ENCODE data around the gene FSTL4. TPM values are rescaled to one million over a fixed set of nuclear protein-coding genes. Genes with fewer than 3 reads are reported as not detected.

FSTL4 gene
- total RNA-seq, 1 experiment from 2014 or later: not detected

GRCh38 chr5:133546500-133546899 lies 65.8 kb downstream of the FSTL4 start:
- no TSS peak for BruUV-seq (replicated peaks)
- intact Hi-C loops (cut with micrococcal nuclease; ENCODE audit: unreplicated experiment): loop anchor here (2.0 kb wide), 1 partner anchor 74 kb away; no protein-coding TSS in a partner anchor
- no peak overlapping the region for H3K4me3 ChIP-seq

GRCh38 chr5:133544346-133544745 lies 68.0 kb downstream of the FSTL4 start:
- intact Hi-C loops (cut with micrococcal nuclease; ENCODE audit: unreplicated experiment): no loop called here
- DNase-seq: no peak

More at GRCh38 chr5:133546500-133546899, 65.8 kb downstream of the FSTL4 start:
- TF ChIP-seq, protein P1, sequence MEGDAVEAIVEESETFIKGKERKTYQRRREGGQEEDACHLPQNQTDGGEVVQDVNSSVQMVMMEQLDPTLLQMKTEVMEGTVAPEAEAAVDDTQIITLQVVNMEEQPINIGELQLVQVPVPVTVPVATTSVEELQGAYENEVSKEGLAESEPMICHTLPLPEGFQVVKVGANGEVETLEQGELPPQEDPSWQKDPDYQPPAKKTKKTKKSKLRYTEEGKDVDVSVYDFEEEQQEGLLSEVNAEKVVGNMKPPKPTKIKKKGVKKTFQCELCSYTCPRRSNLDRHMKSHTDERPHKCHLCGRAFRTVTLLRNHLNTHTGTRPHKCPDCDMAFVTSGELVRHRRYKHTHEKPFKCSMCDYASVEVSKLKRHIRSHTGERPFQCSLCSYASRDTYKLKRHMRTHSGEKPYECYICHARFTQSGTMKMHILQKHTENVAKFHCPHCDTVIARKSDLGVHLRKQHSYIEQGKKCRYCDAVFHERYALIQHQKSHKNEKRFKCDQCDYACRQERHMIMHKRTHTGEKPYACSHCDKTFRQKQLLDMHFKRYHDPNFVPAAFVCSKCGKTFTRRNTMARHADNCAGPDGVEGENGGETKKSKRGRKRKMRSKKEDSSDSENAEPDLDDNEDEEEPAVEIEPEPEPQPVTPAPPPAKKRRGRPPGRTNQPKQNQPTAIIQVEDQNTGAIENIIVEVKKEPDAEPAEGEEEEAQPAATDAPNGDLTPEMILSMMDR (conservative IDR thresholded peaks at IDR 0.05): no peak
- TF ChIP-seq EZH2 (IDR thresholded peaks at IDR 0.05; ENCODE audit: low read depth): no peak
- Histone ChIP-seq H3F3A (ENCODE audit: insufficient read depth, low read depth) (no peaks in the 10 kb centered on the region; the same call in 1 of the 2 replicates), H3K9me2 (ENCODE audit: insufficient read depth) (0 out of 2 replicates have a peak, but pooled peaks cover 7% of the 10 kb centered on the region), H4K20me1 (ENCODE audit: insufficient read depth) (no peaks in the 10 kb centered on the region), H2AFZ (no peak overlapping the region), H3K79me2 (ENCODE audit: low read depth) (no peaks in the 10 kb centered on the region), H3K36me3 (ENCODE audit: low read depth) (no peaks in the 10 kb centered on the region), H3K9me3 (ENCODE audit: insufficient read depth, low read depth) (no peaks in the 10 kb centered on the region), H3K27ac (no peak overlapping the region), H3K27me3 (ENCODE audit: insufficient read depth, low read depth) (no peaks in the 10 kb centered on the region), H3K4me1 (replicated peaks; ENCODE audit: insufficient read depth) (no peaks in the 10 kb centered on the region), H3K4me2 (no peak overlapping the region)
- DNase-seq: no peak
- ChIA-PET POLR2A (ENCODE audit: unreplicated experiment) (no interaction called here), CTCF (no interaction called here)

GRCh38 chr5:133539818-133540217 lies 72.5 kb downstream of the FSTL4 start:
- BruUV-seq (replicated peaks): no TSS peak
- DNase-seq: no peak
- Histone ChIP-seq H3K27ac (no peak overlapping the region), H3F3A (ENCODE audit: insufficient read depth, low read depth) (no peaks in the 10 kb centered on the region; the same call in 1 of the 2 replicates), H3K9me2 (ENCODE audit: insufficient read depth) (no peaks in the 10 kb centered on the region), H3K4me1 (replicated peaks; ENCODE audit: insufficient read depth) (no peaks in the 10 kb centered on the region), H2AFZ (no peak overlapping the region), H4K20me1 (ENCODE audit: insufficient read depth) (no peaks in the 10 kb centered on the region), H3K79me2 (ENCODE audit: low read depth) (no peaks in the 10 kb centered on the region), H3K4me2 (no peak overlapping the region), H3K36me3 (ENCODE audit: low read depth) (no peaks in the 10 kb centered on the region), H3K27me3 (ENCODE audit: insufficient read depth, low read depth) (no peaks in the 10 kb centered on the region), H3K4me3 (no peak overlapping the region), H3K9me3 (ENCODE audit: insufficient read depth, low read depth) (no peaks in the 10 kb centered on the region)
- ChIA-PET POLR2A (ENCODE audit: unreplicated experiment) (no interaction called here), CTCF (no interaction called here)
- intact Hi-C loops (cut with micrococcal nuclease; ENCODE audit: unreplicated experiment): no loop called here
- TF ChIP-seq, protein P1 (conservative IDR thresholded peaks at IDR 0.05): no peak
- TF ChIP-seq EZH2 (IDR thresholded peaks at IDR 0.05; ENCODE audit: low read depth): no peak

More at GRCh38 chr5:133544346-133544745, 68.0 kb downstream of the FSTL4 start:
- Histone ChIP-seq H4K20me1 (ENCODE audit: insufficient read depth) (no peaks in the 10 kb centered on the region), H3F3A (ENCODE audit: insufficient read depth, low read depth) (no peaks in the 10 kb centered on the region; the same call in 1 of the 2 replicates), H3K27me3 (ENCODE audit: insufficient read depth, low read depth) (no peaks in the 10 kb centered on the region), H3K4me2 (no peak overlapping the region), H3K9me3 (ENCODE audit: insufficient read depth, low read depth) (no peaks in the 10 kb centered on the region), H2AFZ (no peak overlapping the region), H3K4me1 (replicated peaks; ENCODE audit: insufficient read depth) (no peaks in the 10 kb centered on the region), H3K79me2 (ENCODE audit: low read depth) (no peaks in the 10 kb centered on the region), H3K9me2 (ENCODE audit: insufficient read depth) (no peaks in the 10 kb centered on the region), H3K36me3 (ENCODE audit: low read depth) (no peaks in the 10 kb centered on the region), H3K4me3 (no peak overlapping the region), H3K27ac (no peak overlapping the region)
- BruUV-seq (replicated peaks): no TSS peak
- TF ChIP-seq EZH2 (IDR thresholded peaks at IDR 0.05; ENCODE audit: low read depth): no peak
- TF ChIP-seq, protein P1 (conservative IDR thresholded peaks at IDR 0.05): no peak
- ChIA-PET POLR2A (ENCODE audit: unreplicated experiment) (no interaction called here), CTCF (no interaction called here)
